SH-SY5Y (cell line): ENCODE data around the gene NUDT3.

Experiments
- GATA2 ChIP-seq: IDR thresholded peaks from 2 replicates; pipeline ENCODE4 v1.6.1; 2011; ENCODE audit warnings: mild to moderate bottlenecking, low read depth, low read length
- GATA3 ChIP-seq: IDR thresholded peaks from 2 replicates; pipeline ENCODE4 v1.6.1; 2011; ENCODE audit warnings: low read depth, mild to moderate bottlenecking, low read length, moderate library complexity

The NUDT3 gene

GRCh38 chr6:34304164-34304563 is 88.3 kb downstream of the NUDT3 start:
- TF ChIP-seq GATA2 (no peak), GATA3 (no peak)

DNA sequence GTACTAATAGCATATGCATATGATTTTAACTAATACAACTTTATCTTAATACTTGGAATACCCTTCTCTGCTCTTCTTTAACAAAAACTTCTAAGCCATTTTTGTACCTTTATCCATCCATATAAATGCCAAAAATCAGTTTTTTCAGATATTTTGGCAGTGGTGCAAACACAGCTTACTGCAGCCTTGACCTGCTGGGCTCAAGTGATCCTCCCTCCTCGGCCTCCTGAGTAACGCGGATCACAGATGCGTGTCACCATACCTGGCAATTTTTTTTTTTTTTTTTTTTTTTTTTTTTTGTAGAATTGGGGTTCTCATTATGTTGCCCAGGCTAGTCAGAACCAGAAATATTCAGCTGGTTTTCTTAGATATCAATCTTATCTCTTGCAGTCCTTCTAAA is 89.5 kb downstream of the NUDT3 start:
- TF ChIP-seq GATA3 (no peak), GATA2 (no peak)

DNA sequence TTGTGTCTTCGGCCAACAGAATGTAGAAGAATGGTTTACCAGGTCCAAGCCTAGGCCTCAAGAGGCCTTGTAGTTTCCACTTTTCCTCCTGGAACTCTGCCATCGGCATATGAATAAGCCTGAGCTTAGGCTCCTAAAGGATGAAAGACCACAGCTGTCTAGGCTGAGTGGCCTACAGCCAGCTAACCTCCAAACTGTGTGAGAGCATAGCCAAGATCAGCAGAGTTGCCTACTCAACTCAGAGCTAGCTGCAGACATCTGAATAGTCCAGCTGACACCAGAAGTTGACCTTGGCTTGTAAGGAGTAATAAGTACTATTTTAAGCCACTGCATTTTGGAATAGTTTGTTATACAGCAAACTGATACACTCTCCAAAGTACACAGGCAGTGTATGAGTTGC is 91.1 kb downstream of the NUDT3 start:
- TF ChIP-seq GATA3 (no peak), GATA2 (no peak)

DNA sequence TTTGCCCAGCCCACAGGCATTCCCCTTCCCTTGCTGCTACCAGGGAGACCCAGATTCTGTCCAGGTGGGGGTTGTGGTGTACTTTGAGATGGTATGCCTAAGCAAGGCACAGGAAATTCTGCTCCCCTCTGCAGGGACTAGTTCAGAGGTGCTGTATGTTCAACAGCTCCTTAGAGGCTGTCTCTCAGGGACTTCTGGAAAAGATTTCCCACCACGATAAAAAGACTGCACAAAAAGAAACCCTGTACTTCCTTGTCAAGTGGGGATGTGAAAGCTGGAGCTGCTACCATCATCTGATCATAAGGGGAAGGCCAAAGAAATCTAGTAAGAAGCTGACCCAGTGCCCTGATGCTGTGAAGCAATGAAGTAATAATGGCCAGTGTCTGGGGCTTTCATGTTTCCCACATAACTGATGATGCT is 92.1 kb downstream of the NUDT3 start:
- TF ChIP-seq GATA3, result no peak
- no peak for TF ChIP-seq GATA2

- TF ChIP-seq GATA2, result no peak
- TF ChIP-seq GATA3, result no peak
Measured at GRCh38 chr6:34298941-34299340, 93.5 kb downstream of the NUDT3 start.

DNA sequence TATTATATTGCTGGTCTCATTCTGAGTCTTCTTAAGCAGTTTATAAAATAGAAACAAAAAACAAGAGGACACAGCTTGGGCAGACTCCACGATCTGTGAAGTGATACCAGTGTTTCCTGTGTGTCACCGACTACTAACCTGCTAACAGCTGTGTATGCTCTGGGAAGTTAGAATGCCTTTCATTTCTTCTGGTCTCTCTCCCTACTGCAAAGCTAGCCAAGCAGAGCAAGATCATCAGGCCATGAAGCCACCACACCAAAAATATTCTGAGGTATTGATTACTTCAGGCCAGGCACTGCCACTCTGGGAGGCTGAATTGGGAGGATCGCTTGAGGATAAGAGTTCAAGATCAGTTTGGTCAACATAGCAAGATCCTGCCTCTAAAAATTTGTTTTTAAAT is 96.7 kb downstream of the NUDT3 start:
- TF ChIP-seq GATA3 (no peak), GATA2 (no peak)

- no peak for TF ChIP-seq GATA3
Measured at GRCh38 chr6:34292954-34293353, 99.5 kb downstream of the NUDT3 start.

DNA sequence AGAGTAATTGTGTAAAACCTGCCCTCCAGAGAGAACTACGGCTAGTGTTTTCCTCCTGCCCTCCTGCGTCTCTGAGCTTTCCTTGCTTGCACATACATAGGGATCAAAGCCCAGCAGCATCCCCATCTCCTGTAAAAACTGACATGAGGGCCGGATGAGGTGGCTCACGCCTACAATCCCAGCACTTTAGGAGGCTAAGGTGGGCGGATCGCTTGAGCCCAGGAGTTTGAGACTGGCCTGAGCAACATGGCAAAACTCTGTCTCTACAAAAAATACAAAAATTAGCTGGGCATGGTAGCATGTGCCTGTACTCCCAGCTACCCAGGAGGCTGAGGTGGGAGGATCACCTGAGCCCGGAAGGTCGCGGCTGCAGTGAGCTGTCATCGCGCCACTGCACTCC is 103.3 kb downstream of the NUDT3 start:
- TF ChIP-seq GATA2 (no peak), GATA3 (no peak)

DNA sequence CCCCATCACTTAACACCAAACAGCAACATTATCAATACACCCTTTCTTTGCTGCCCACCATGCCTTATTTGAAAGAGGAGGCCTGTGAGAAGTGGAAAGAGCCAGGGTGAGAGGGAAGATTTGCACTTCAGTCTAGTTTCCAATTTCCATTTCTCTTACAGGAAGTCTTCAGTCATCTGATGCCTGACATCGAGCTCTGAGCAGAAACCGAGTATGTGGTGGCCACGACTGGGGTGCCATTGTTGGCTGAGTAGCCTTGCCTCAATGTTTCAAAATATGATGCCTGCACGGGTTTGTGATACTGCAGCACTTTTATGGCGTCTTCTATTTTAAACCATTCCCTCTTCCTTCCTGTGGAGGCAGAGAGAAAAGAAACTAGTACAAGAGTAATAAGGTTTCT is 103.9 kb downstream of the NUDT3 start:
- TF ChIP-seq GATA2 (no peak), GATA3 (no peak)

- TF ChIP-seq GATA2 (no peak), GATA3 (no peak)
Measured at GRCh38 chr6:34285448-34286164, 106.9 kb downstream of the NUDT3 start.

- no peak for TF ChIP-seq GATA3
- no peak for TF ChIP-seq GATA2
Measured at GRCh38 chr6:34284563-34285447, 107.7 kb downstream of the NUDT3 start.

GRCh38 chr6:34281702-34282334 is 110.7 kb downstream of the NUDT3 start:
- TF ChIP-seq GATA2, result no peak
- TF ChIP-seq GATA3, result no peak

- TF ChIP-seq GATA2 (no peak), GATA3 (no peak)
Measured at GRCh38 chr6:34280216-34280615, 112.3 kb downstream of the NUDT3 start.

GRCh38 chr6:34278833-34279232 is 113.6 kb downstream of the NUDT3 start:
- no peak for TF ChIP-seq GATA2
- TF ChIP-seq GATA3, result no peak

- TF ChIP-seq GATA3, result no peak
- no peak for TF ChIP-seq GATA2
Measured at GRCh38 chr6:34277763-34278112, 114.7 kb downstream of the NUDT3 start.
